Middle frontal gyrus (tissue), 1 donor: ENCODE data around the gene OXNAD1.

Source experiments
- DNase-seq: peaks from one replicate; pipeline ENCODE4 v3.0.0-alpha.2; 2015; ENCODE audit warnings: low spot score; ENCODE audit errors: extremely low spot score

Gene OXNAD1

DNA sequence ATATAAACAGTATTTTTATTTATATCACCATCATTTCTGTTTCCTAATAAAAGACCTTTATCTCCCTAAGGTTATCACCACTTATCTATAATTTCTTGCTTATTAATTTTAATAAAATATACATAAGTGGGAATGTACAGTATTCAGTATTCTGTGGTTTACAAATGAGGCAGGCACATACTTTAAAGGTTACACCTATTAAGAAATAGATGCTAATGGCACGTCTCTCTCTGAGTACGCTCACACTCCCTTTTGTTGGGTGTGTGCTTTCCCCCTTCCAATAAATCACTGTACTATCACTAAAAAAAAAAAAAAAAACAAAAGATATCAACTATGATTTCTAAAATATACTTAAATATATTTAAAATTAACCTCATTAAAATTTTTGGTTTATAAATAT, 8.9 kb downstream of the OXNAD1 start:
- DNase-seq = no peak

DNA sequence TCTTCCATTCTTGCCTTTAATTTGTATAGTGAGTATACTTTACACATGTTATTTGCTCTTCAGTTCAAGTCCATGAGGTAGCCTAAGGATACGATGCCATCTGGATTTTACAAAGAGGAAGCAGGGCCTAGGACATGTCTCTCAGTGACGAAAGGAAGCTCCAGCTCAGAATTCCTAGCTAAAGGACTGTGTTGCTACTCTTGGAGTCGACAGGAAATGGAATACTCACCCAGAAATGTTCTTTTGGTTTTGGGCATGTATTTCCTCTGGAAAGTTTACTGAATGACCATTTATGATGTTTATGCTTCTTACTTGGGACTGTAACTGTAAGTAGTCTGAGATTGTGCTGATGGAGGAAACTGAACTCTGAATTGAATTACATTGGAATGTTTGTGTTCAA, 12.5 kb downstream of the OXNAD1 start:
- DNase-seq = no peak

DNA sequence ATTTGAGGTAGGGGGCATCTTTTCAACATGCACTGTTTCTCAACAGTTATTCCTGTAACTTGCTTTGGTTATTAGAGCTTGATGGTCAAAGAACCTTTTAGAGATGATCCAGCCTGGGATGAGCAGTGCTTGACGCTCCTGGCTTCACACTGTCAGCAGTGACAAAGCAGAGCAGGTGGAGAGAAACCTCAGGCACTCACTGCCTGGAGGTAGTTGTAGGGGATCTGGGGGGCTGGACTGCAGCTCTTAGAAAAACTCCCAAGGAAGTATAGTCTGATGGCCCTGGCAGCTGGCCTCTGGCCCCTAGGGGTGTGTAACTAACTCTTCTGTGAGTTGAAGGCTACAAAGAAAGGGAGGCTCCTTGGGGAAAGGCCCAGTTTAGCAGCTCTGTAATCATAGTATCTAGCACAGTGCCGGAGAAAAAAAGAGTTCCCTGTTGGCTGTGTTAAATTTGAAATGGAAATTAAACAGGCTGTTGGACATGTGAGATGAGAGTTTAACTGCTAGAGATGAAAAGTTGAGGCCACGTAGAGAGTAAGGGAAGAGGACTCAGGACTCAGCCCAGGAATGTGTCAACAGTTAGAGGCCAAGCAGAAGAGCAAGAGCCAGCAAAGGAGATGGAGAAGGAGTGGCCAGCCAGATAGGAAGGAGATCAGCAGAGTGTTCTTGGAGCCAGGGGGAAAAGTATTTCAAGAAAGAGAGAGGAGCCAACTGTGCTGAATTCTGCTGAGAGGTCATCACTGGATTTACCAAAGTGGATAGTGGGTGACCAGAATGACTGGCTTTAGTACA, 14.2 kb downstream of the OXNAD1 start:
- no peak for DNase-seq

DNA sequence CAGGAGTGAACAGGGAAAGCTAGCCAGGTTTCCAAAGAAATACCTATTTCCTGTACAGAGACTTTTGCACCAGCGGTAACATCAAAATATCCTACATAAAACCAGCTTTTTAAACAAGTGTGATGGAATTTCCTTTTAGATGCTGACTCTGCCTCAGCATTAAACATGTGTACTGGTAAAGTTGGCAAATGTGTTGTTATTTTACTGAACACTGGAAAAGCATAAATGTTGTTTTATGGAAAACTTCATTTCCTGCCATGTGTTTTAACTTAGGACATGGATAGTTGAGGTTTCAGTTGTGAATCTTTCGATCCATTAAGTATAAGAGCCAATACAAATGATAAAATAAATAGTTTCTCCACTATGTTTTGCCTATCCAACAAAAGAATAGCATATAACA, 15.7 kb downstream of the OXNAD1 start:
- DNase-seq = no peak

DNA sequence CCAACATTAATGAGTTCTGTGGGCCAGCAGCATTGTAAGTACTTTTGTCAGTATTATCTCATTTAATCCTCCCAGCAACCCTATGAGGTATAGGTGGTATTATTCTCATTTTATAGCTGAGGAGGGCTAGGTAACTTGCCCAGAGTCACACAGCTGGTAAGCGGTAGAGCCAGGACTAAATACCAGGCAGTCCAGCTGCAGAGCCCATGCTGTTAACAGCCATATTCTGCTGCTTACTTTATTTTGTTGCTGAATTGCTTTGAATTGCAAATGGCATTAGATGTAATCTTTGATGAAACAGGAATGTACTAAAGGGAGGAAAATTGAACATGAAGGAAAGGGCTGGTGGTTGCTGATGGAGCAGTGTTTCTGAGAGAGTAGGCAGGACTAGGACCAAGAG, 19.6 kb downstream of the OXNAD1 start:
- DNase-seq = no peak

DNA sequence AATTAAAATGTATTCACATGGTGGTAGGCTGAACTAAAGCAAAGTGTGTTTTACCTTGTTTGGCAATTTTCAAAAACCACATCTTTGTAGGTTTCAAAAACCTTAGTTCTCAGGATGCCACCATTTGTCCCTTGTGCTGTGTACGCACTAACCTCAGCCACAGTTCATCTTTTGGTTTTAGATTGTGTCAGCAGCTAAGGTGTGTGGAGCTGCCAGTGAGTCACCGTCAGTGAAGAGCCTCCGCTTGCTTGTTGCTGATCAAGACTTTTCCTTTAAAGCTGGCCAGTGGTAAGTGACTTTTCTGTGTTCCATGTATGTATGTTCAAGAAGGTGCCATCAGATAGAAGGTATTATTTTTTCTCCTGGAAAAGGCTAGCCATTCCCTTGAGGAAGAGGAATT, 21.1 kb downstream of the OXNAD1 start:
- no peak for DNase-seq

DNA sequence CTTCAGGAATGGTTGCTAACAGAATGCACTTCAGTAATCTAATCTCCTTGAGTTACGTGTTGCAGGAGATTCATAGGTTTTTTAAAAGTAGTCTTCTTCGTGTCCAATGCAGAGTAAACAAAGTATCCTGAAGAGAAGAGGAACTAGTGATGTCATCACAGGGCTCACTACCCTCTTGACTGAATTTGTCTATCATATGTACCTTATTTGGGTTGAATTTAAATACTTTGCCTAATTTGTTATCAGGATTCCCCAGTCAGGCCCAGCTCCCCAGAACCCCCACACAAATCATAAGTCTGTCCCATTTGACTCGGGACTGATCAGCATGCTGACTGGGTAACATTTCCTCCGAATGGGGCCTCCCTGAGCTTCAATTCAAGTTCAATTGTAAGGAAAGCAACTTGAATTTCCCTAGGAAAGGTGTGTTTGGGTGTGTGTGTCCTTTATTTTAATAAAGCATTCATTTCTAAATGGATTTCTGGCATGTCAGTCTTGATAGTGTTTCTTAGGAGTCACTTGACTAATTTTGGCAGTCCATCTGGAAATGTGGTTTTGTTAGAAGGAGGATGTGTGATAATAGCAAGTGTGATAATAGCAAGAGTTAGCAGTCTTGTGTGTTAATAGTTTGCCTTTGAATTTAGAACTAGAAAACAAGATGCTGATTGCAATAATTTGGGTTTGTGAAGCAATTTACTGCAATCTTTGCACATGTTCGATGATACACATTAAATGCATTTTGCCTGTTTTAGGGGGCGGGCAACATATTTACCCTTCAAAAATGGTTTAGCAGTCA, 21.9 kb downstream of the OXNAD1 start:
- DNase-seq = no peak

DNA sequence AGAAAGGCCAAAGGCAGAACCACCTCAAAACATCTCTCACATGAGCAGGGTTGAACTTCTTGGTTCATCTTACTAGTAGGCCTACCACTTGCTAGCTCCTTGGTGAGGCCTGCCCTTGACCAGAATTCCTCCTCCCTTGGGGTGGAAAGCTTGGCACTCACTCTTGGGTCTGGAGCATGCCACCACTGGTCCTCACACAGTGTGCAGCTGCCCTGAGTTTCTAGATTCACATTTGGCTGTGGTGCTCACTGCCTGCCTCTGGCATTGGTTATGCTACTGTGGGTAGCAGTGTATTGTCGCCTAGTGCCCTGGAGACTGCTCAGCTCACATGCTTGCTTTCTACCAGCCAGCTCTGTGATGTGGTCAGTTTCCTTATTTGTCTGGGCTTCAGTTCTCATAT, 23.7 kb downstream of the OXNAD1 start:
- no peak for DNase-seq

DNA sequence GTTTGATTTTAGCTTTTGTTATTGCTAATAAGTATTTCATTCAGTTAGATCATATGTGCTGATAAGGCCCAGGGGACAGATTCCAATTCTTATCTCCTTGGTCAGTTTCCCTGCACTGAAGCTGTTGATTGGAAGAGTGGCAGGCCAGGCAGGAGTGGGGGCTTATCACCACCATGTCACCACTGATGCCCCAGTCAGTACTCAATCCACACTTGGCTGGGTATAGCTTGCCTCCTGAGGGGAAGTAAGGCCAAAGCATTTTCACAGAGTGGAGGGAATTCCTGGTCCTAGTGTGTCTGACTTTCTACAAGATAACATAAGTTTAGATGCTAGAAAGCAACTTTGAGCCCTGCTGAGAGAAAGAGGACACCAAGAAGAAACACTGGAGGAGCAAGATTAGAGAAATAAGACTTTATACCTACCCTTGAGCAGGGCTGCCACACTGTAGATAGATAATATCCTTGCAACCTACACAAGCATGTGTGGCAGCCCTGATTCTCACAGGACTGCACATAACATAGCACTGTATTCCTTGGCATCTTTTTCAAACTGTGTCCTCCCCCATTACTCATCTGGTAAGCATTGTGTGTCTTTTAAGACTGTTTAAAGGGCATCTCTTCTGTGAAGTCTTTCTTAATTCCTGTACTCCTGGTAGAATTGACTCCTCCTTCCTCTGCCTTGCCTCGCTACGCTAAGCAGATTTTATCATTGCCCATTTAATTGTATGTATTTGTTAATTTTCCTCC, 24.3 kb downstream of the OXNAD1 start:
- DNase-seq = no peak

DNA sequence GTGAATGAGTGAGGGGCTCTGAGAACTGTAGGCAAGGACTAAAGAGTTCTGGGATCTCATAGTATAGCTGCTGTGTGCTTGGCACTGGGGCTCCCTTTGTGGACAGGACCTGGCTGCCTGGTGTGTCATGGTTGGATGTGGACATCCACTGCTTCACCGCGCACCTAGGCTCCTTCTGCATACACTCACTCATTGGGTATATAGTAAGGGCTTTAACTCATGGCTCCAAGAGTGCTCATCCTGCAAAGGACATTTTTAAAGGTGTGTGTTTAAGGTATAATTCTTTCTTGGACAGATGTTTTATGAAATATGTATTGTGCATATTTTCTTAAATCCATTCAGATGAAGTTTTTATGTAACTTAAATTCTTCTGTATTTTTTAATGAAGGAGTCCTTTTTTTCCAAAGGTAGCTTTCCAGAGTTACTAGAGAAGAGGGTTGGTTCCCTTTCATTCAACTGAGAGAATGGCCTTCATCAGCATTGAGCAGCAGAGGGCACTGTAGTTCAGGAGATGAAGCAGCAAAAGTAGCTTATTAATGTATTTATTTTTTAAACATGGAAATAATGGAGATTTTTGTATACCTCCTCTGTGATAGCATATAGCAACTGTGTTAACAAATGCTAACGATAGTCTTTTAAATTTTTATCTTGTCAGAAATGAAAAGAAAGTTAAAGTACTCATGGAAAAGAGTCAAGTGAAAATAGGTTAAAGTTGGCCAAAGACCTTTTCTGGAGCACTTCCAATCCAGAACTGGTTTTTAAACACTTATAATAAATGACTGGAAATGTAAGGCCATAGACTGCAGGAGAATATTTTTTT, 25.2 kb downstream of the OXNAD1 start:
- peak; percentile 55 for DNase-seq

DNA sequence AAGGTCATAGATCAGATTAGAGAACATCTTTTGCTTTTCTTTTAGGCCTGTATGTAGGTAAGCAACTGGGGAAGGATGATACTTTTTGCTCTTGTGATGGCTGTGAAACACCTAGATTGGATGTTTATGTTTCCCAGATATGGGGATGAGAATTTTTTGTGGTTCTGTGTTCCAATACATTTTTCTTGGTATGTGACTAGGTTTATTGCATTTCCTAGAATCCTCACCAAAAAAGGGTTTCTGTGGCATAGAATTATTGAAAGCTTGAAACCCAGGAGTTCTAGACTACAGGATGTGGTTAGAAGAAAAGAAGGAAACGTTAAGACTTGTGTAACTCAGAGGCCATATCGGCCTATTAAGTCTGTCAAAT, 25.8 kb downstream of the OXNAD1 start:
- DNase-seq = no peak

DNA sequence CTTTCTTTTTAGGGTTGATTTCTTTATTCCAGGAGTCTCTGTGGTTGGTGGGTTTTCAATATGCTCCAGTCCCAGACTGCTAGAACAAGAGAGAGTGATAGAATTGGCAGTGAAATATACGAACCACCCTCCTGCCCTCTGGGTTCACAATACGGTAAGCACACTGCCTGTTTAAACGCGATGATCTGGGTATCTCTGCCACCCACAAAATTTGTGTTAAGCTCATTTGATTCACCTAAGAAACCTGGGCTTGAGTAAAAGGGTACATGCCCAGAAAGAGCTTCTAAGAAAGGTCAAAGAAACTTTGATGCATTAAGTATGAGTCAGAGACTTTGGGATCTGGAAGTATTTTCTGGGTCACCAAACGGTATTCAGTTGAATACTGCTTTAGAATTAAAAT, 29.8 kb downstream of the OXNAD1 start:
- DNase-seq = no peak

DNA sequence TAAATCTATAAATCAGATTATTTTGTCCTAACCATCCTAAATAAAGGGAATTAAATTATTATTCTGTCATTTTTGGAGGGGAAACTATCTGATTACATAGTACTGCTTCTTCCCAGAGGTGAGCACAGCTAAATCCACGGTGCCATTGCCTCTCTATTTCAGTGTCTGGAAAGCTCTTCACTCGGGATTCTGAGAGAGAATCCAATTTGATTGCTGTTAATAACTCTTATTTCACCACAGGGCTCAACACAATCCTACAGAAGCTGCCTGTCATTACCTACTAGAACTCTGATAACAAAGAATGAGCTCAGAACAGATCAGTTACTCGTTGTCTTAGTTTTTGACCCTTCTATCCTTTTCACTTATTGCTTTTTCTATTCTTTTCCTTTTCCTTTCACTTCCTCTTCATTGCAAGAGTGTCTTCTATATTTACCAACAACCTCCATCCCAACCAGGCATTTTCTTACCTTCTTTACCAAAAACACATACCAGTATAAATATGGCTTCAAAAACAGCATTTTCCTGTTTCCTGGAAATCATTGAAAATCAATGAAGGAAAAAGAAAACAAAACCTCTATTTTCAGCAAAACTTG, 30.4 kb downstream of the OXNAD1 start:
- DNase-seq = no peak

DNA sequence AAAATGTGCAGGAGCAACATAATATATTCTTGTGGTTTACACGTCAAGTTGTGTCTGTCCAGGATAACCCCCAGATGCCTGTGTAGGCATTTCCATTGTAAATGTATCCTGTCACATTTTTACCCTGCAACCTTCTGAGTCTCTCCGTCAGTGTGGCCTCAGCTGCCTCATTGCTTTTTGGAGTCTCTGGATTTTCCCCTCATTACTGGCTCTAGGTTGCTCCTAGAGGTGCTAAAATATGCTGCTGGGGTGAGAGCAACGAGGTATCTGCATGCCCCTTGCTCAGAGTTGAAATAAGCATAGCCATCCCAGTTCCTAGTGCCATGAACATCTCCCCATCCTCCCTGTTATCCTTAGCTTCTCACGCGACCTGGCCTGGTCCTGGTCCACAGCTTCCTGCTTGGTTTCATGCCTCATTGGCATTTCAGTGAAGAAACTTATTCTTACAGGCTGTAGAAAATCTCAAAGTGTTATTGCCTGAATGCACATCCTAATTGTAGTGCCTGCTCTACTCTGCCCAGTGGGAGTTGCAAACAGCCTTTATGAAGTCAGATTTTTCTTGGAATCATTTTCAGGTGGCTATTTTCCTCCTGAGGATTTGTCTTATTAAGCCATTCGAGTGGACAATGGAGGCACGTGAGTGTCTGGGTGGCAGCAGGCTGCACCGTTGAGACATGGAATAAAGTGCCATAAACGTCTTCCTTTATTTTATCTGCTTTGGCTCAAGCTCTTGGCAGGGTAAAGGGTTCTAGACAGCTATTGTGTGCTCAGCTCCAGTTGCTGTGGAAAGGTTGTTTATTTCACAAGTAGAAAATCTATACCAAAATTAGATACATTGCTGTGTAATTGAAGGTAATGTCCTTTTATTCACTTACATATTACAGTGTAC, 33.2 kb downstream of the OXNAD1 start:
- DNase-seq = no peak

DNA sequence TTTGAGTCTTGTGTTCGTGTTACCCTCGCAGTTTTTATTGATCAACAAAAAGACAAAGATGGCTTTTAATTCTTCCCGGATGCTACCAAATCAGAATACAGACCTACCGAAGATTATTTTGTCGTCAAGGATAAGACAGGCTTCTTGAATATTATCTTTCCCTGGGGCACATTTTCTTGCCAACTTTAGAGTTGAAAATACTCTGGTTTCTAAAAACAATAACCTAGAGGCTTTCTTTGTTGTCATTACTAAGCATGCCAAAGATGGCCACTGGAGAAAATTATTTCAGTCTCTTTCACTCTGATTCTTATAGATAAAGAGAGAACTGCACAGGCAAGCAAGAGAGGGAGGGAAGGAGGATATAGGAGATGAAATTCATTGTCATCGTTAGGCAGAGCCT, 33.9 kb downstream of the OXNAD1 start:
- DNase-seq = no peak

DNA sequence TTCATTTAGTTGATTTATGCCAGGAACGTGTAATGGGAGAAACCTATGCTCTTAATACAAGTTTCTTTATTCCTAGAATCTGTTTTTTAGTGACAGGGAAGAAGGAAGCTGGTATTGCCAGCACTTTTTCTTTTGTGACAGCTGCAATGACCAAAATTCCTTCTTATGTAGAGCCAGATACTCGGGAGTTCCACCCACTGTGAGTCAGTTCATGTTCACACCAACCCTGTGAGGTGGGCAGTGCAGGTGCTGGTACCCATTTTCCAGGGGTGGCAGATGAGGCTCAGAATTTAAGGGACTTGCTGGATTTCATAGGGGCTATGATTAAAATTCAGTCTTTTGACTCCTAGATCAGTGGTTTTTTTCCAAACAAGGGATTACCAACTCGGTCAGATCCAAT, 34.7 kb downstream of the OXNAD1 start:
- DNase-seq = no peak

DNA sequence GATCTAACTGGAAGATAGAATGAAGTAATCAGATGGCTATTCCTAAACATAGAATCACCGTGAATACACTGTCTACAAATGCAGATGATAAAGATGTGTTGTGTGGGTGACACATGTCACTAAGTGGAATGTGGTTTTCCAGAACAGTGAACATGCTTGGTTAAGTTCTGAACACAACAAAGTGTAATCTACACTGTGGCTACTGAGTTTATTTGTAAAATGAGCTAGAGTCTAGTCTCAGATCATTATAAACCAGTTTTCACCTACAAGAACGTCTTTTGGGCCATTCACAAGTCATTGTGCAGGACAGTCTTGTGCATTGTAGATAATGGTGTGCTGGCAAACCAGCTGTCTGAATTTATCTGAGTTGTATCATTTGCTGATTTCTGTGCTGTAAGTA, 35.3 kb downstream of the OXNAD1 start:
- no peak for DNase-seq

DNA sequence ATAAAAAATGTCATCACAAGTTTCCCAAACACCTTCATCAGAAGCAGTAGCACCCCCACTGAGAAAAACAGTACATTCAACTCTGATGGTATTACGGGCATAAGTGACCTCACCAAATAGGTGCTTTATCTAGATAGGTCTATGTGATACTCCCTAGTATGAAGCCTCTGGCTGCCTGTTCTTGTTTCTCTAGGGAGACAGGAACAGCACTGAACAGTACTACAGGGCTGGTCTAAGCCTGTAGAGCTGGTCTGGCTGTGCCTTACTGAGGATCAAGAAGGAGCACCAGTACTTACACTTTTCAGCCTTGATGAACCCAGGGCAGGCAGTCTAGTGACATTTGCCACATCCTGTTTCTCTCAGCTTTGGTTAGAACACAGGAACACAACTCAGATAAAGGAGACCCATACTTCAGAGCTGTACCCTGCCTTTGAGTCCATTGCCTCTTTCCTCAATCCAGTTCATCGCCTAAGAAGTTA, 35.9 kb downstream of the OXNAD1 start:
- no peak for DNase-seq

DNA sequence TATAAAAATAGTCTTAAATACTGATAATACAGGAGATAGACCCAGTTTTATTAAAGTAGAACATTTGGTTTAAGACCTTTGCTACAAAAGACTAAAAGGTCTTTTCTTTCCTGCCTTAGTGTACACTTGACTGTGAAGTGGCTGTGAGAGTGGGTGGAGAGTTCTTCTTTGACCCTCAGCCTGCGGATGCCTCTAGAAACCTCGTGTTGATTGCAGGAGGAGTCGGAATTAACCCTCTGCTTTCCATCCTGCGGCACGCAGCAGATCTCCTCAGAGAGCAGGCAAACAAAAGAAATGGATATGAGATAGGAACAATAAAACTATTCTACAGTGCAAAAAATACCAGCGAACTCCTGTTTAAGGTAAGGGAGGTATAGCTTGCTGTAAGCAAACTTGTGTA, 36.5 kb downstream of the OXNAD1 start:
- DNase-seq = no peak

DNA sequence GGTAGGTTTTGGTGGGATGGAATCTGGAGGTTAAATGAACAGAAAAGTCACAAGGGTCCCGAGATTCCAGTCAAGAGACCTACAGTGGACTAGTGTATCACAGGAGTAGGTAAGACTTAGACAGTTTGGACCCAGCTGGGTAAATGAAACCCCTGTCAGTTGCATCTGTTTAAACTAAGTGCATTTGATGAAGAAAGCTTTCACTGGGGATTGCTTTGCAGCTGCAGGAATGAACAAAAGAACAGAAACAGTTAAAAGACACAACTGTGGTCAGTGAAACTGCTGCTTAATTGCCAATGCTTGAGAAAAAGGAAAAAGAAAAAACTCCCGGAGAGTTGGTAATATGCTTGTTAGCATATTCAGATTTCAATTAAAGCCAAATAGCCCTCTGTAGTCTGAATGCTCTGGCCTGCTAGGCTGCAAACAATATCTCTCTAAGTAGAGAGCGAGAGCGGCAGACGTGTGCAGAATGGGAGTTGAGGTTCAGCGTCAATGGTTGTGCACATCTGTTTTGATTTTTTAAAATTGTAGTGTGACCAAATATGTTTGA, 37.1 kb downstream of the OXNAD1 start:
- no peak for DNase-seq
